ENCODE results near the gene SMAD5.

The SMAD5 gene

GRCh38 chr5:136157514-136157913 is 24.9 kb downstream of the SMAD5 start:
- no peak for DNase-seq

- DNase-seq: no peak
Observed at GRCh38 chr5:136159457-136159856, 26.8 kb downstream of the SMAD5 start.

- no peak for DNase-seq
Observed at GRCh38 chr5:136162008-136162407, 29.4 kb downstream of the SMAD5 start.

GRCh38 chr5:136164226-136164625 is 31.6 kb downstream of the SMAD5 start:
- DNase-seq: no peak

- no peak for DNase-seq
Observed at GRCh38 chr5:136166909-136167308, 34.3 kb downstream of the SMAD5 start.

GRCh38 chr5:136169218-136169617 is 36.6 kb downstream of the SMAD5 start:
- no peak for DNase-seq

GRCh38 chr5:136174021-136174659 is 41.5 kb downstream of the SMAD5 start:
- DNase-seq: peak; percentile 17 to 56

- DNase-seq: no peak
Observed at GRCh38 chr5:136182618-136183017, 50.0 kb downstream of the SMAD5 start.

GRCh38 chr5:136185974-136186665 is 53.5 kb downstream of the SMAD5 start:
- DNase-seq: no peak

GRCh38 chr5:136186796-136187195 is 54.2 kb downstream of the SMAD5 start:
- no peak for DNase-seq

- DNase-seq: no peak
Observed at GRCh38 chr5:136188859-136189258, 56.2 kb downstream of the SMAD5 start.

GRCh38 chr5:136190091-136190720 is 57.6 kb downstream of the SMAD5 start:
- no peak for DNase-seq

GRCh38 chr5:136190904-136191303 is 58.3 kb downstream of the SMAD5 start:
- no peak for DNase-seq

GRCh38 chr5:136191304-136192014 is 58.8 kb downstream of the SMAD5 start:
- peak; percentile 14 to 36 for DNase-seq

- DNase-seq: peak in 1 of 2 experiments; percentile 27
Observed at GRCh38 chr5:136192015-136192525, 59.4 kb downstream of the SMAD5 start.

- peak; percentile 6 to 44 for DNase-seq
Observed at GRCh38 chr5:136192526-136193321, 60.1 kb downstream of the SMAD5 start, which contains the start of gene SMIM32. SMIM32 (minus strand) TSS chr5:136193162; CDS start chr5:136192524, 638 bp downstream.

GRCh38 chr5:136193322-136193935 is 60.8 kb downstream of the SMAD5 start:
- peak in 1 of 2 experiments; percentile 29 for DNase-seq

GRCh38 chr5:136194576-136194975 is 61.9 kb downstream of the SMAD5 start:
- DNase-seq: no peak

- no peak for DNase-seq
Observed at GRCh38 chr5:136195971-136196820, 63.6 kb downstream of the SMAD5 start.

- DNase-seq: no peak
Observed at GRCh38 chr5:136197462-136198142, 65.0 kb downstream of the SMAD5 start.
